ENCODE measurements around the gene FBXO21. TPM values are rescaled to one million over a fixed set of nuclear protein-coding genes. Genes with fewer than 3 reads are reported as not detected.
"Not testable (repeated sequence)": the region's sequence is repeated elsewhere in the genome, so short reads cannot be mapped to it uniquely, and the experiment has no call there.

The FBXO21 gene
- polyA plus RNA-seq, 3 donors: 10.3 to 10.7 (median 10.6) TPM

GRCh38 chr12:117100851-117101673 is 89.2 kb downstream of the FBXO21 start:
- H3K27ac ChIP-seq (ENCODE audit: low read depth, low read length): no peak overlapping the region
- WGBS, 3 donors: 38 to 52% (median 47%) methylated on average over 8 of the region's 8 CpGs

- WGBS, 3 donors: 33 to 45% (median 40%) methylated on average over 5 of the region's 5 CpGs
- H3K27ac ChIP-seq (ENCODE audit: low read depth, low read length): no peak overlapping the region
Observed at GRCh38 chr12:117100251-117100650, 90.0 kb downstream of the FBXO21 start.

- WGBS, 3 donors: 1 to 3% (median 2%) methylated on average over 68 to 85 of the region's 85 CpGs
- no peak overlapping the region for H3K27ac ChIP-seq (ENCODE audit: low read depth, low read length)
Observed at GRCh38 chr12:117098361-117099217, 91.7 kb downstream of the FBXO21 start.

- H3K27ac ChIP-seq (ENCODE audit: low read depth, low read length): no peak overlapping the region
- 6 to 50% (median 38%) methylated on average over 3 of the region's 3 CpGs for WGBS, 3 donors
Observed at GRCh38 chr12:117098024-117098360, 92.3 kb downstream of the FBXO21 start.

GRCh38 chr12:117097159-117097558 is 93.1 kb downstream of the FBXO21 start:
- no peak overlapping the region for H3K27ac ChIP-seq (ENCODE audit: low read depth, low read length)
- 22 to 47% (median 35%) methylated on average over 7 to 8 of the region's 8 CpGs for WGBS, 3 donors

- no peak overlapping the region for H3K27ac ChIP-seq (ENCODE audit: low read depth, low read length)
- WGBS, 3 donors: 20 to 72% (median 70%) methylated on average over 11 of the region's 11 CpGs
Observed at GRCh38 chr12:117096501-117097042, 93.7 kb downstream of the FBXO21 start.

- 84 to 89% (median 85%) methylated on average over 10 of the region's 10 CpGs for WGBS, 3 donors
- H3K27ac ChIP-seq (ENCODE audit: low read depth, low read length): not testable (repeated sequence)
Observed at GRCh38 chr12:117095191-117095590, 95.1 kb downstream of the FBXO21 start.

GRCh38 chr12:117093918-117094630 is 96.2 kb downstream of the FBXO21 start:
- WGBS, 3 donors: 36 to 61% (median 56%) methylated on average over 18 of the region's 18 CpGs
- H3K27ac ChIP-seq (ENCODE audit: low read depth, low read length): no peak overlapping the region

- 70 to 79% (median 75%) methylated on average over 11 of the region's 11 CpGs for WGBS, 3 donors
- no peak overlapping the region for H3K27ac ChIP-seq (ENCODE audit: low read depth, low read length)
Observed at GRCh38 chr12:117093431-117093830, 96.8 kb downstream of the FBXO21 start.

- no peak overlapping the region for H3K27ac ChIP-seq (ENCODE audit: low read depth, low read length)
- 86 to 93% (median 90%) methylated on average over 7 of the region's 7 CpGs for WGBS, 3 donors
Observed at GRCh38 chr12:117092886-117093285, 97.4 kb downstream of the FBXO21 start.

GRCh38 chr12:117092511-117092780 is 97.8 kb downstream of the FBXO21 start:
- no peak overlapping the region for H3K27ac ChIP-seq (ENCODE audit: low read depth, low read length)
- 81 to 98% (median 85%) methylated on average over 2 of the region's 2 CpGs for WGBS, 3 donors

Other genes starting within 250 kb of the FBXO21 start
- gene TESC, start 91.1 kb downstream of the FBXO21 start, polyA plus RNA-seq: 10 to 100 TPM in 2 of 3 donors, 1 to 10 TPM in 1; 6.7 to 39.3 (median 21.3) TPM
- gene NOS1, start 171.2 kb upstream of the FBXO21 start, polyA plus RNA-seq: under 1 TPM; under 0.01 to 0.13 (median 0.04) TPM

All from adipose tissue (tissue), 3 donors.